Upper lobe of left lung (tissue), 4 donors: ENCODE data around the gene CHKB.

Source experiments
- EP300 ChIP-seq, 4 donors: sonication (generic); formaldehyde crosslinking; IDR thresholded peaks; one replicate each; pipeline ENCODE4 v1.5.1; 2017; ENCODE audit warnings: antibody characterized with exemption in 4 of 4, control low read depth in 2 of 4
- POLR2A ChIP-seq, 4 donors: fragments of 450-650 bp; IDR thresholded peaks; one replicate each; pipeline ENCODE4 v1.5.1; 2016 to 2017; ENCODE audit warnings: antibody characterized with exemption in 4 of 4, mild to moderate bottlenecking in 2 of 4
- TF ChIP-seq, protein P1 (sequence below), 6 experiments: fragments of 450-650 bp in 4 of 6; fragments of 200-600 bp in 2 of 6; sonication (generic) in 2 of 6; IDR thresholded peaks; one replicate each; pipeline ENCODE4 v1.5.1; 2016 to 2019; ENCODE audit warnings: antibody characterized with exemption in 6 of 6

- TF ChIP-seq, protein P1, sequence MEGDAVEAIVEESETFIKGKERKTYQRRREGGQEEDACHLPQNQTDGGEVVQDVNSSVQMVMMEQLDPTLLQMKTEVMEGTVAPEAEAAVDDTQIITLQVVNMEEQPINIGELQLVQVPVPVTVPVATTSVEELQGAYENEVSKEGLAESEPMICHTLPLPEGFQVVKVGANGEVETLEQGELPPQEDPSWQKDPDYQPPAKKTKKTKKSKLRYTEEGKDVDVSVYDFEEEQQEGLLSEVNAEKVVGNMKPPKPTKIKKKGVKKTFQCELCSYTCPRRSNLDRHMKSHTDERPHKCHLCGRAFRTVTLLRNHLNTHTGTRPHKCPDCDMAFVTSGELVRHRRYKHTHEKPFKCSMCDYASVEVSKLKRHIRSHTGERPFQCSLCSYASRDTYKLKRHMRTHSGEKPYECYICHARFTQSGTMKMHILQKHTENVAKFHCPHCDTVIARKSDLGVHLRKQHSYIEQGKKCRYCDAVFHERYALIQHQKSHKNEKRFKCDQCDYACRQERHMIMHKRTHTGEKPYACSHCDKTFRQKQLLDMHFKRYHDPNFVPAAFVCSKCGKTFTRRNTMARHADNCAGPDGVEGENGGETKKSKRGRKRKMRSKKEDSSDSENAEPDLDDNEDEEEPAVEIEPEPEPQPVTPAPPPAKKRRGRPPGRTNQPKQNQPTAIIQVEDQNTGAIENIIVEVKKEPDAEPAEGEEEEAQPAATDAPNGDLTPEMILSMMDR (IDR thresholded peaks at IDR 0.05), result no peak
- no peak for TF ChIP-seq POLR2A (IDR thresholded peaks at IDR 0.05)
- TF ChIP-seq EP300 (IDR thresholded peaks at IDR 0.05), result no peak
Observed at GRCh38 chr22:50530580-50530876, 52.1 kb downstream of the CHKB start.
